Muscle layer of duodenum (tissue), 2 donors: ENCODE results near the gene B2M.
"Not testable (repeated sequence)": the region's sequence is repeated elsewhere in the genome, so short reads cannot be mapped to it uniquely, and the experiment has no call there.

Experiments
- H3K27ac ChIP-seq: one replicate; pipeline ENCODE4 v1.7.0; 2013; ENCODE audit warnings: mild to moderate bottlenecking, low read length
- H3K27me3 ChIP-seq: one replicate; pipeline ENCODE4 v1.7.0; 2013; ENCODE audit warnings: low read depth, mild to moderate bottlenecking, control low read depth, low read length
- H3K36me3 ChIP-seq, 2 donors: one replicate each; pipeline ENCODE4 v1.7.0; 2013; ENCODE audit warnings: low read length in 2 of 2, control low read depth in 1 of 2, mild to moderate bottlenecking in 1 of 2; ENCODE audit not compliant: insufficient read depth in 2 of 2, control insufficient read depth in 1 of 2
- H3K4me1 ChIP-seq, 2 donors: one replicate each; pipeline ENCODE4 v1.7.0; 2013; ENCODE audit warnings: low read length in 2 of 2, mild to moderate bottlenecking in 2 of 2, control low read depth in 1 of 2, moderate library complexity in 1 of 2; ENCODE audit not compliant: insufficient read depth in 2 of 2, control insufficient read depth in 1 of 2
- H3K4me3 ChIP-seq, 2 donors: one replicate each; pipeline ENCODE4 v1.7.0; 2013; ENCODE audit warnings: low read length in 2 of 2, low read depth in 1 of 2, mild to moderate bottlenecking in 1 of 2
- H3K9me3 ChIP-seq, 2 donors: one replicate each; pipeline ENCODE4 v1.7.0; 2013; ENCODE audit warnings: low read length in 2 of 2, control low read depth in 1 of 2, mild to moderate bottlenecking in 1 of 2; ENCODE audit not compliant: control insufficient read depth in 1 of 2
- donor health status: healthy.

The B2M gene

GRCh38 chr15:44716983-44717602 is 5.8 kb downstream of the B2M start:
- Histone ChIP-seq H3K9me3 (no peaks in the 10 kb centered on the region), H3K27me3 (no peaks in the 10 kb centered on the region), H3K4me1 (peaks cover 6 to 15% of the 10 kb centered on the region in 2 donors), H3K27ac (no peak overlapping the region), H3K4me3 (no peak overlapping the region), H3K36me3 (peaks cover 34 to 43% of the 10 kb centered on the region in 2 donors)

GRCh38 chr15:44718180-44718926 is 7.0 kb downstream of the B2M start:
- H3K4me1 ChIP-seq: peaks cover 6 to 15% of the 10 kb centered on the region in 2 donors
- H3K4me3 ChIP-seq: no peak overlapping the region
- H3K27me3 ChIP-seq: no peaks in the 10 kb centered on the region
- H3K36me3 ChIP-seq: peaks cover 34 to 43% of the 10 kb centered on the region in 2 donors
- H3K9me3 ChIP-seq: no peaks in the 10 kb centered on the region
- H3K27ac ChIP-seq: no peak overlapping the region

- no peaks in the 10 kb centered on the region for H3K9me3 ChIP-seq
- H3K4me1 ChIP-seq: peaks cover 6 to 15% of the 10 kb centered on the region in 2 donors
- H3K4me3 ChIP-seq: no peak overlapping the region
- H3K36me3 ChIP-seq: peaks cover 34 to 43% of the 10 kb centered on the region in 2 donors
- H3K27ac ChIP-seq: peak overlapping the region; percentile 14
- H3K27me3 ChIP-seq: no peaks in the 10 kb centered on the region
These were observed 7.6 kb downstream of the B2M start for GRCh38 chr15:44718927-44719292.

GRCh38 chr15:44719293-44719999 is 8.1 kb downstream of the B2M start:
- H3K27me3 ChIP-seq: no peaks in the 10 kb centered on the region
- peak overlapping the region; percentile 14 for H3K27ac ChIP-seq
- H3K36me3 ChIP-seq: peaks cover 34 to 39% of the 10 kb centered on the region in 2 donors
- H3K4me3 ChIP-seq: no peak overlapping the region
- H3K4me1 ChIP-seq: peaks cover 6 to 15% of the 10 kb centered on the region in 2 donors
- H3K9me3 ChIP-seq: no peaks in the 10 kb centered on the region

- H3K27ac ChIP-seq, H3K9me3 ChIP-seq, H3K4me3 ChIP-seq, H3K27me3 ChIP-seq: not testable (repeated sequence)
- H3K36me3 ChIP-seq: peaks cover 34 to 39% of the 10 kb centered on the region in 2 donors
- H3K4me1 ChIP-seq: peaks cover 4 to 11% of the 10 kb centered on the region in 2 donors
These were observed 8.7 kb downstream of the B2M start for GRCh38 chr15:44720000-44720435.

GRCh38 chr15:44720460-44721176 is 9.3 kb downstream of the B2M start:
- no peaks in the 10 kb centered on the region for H3K9me3 ChIP-seq
- no peak overlapping the region for H3K27ac ChIP-seq
- peaks cover 31 to 33% of the 10 kb centered on the region in 2 donors for H3K36me3 ChIP-seq
- peaks cover 0 to 7% of the 10 kb centered on the region in 2 donors for H3K4me1 ChIP-seq
- no peaks in the 10 kb centered on the region for H3K27me3 ChIP-seq
- no peak overlapping the region for H3K4me3 ChIP-seq

GRCh38 chr15:44722011-44722410 is 10.7 kb downstream of the B2M start:
- Histone ChIP-seq H3K4me1 (peaks cover 2 to 6% of the 10 kb centered on the region in 2 donors), H3K27ac (no peak overlapping the region), H3K9me3 (no peaks in the 10 kb centered on the region), H3K27me3 (no peaks in the 10 kb centered on the region), H3K4me3 (no peak overlapping the region), H3K36me3 (peaks cover 17 to 19% of the 10 kb centered on the region in 2 donors)

- H3K27ac ChIP-seq: peak overlapping the region; percentile 99
- H3K27me3 ChIP-seq: no peaks in the 10 kb centered on the region
- H3K4me3 ChIP-seq: no peak overlapping the region
- H3K4me1 ChIP-seq: peaks cover 9 to 18% of the 10 kb centered on the region in 2 donors
- no peaks in the 10 kb centered on the region for H3K36me3 ChIP-seq
- no peaks in the 10 kb centered on the region for H3K9me3 ChIP-seq
These were observed 14.8 kb downstream of the B2M start for GRCh38 chr15:44726136-44726535.

- Histone ChIP-seq H3K9me3 (no peaks in the 10 kb centered on the region), H3K4me1 (peaks cover 9 to 18% of the 10 kb centered on the region in 2 donors), H3K27ac (peak overlapping the region; percentile 99), H3K4me3 (no peak overlapping the region), H3K36me3 (peaks cover 5% of the 10 kb centered on the region in 2 donors), H3K27me3 (no peaks in the 10 kb centered on the region)
These were observed 15.5 kb downstream of the B2M start for GRCh38 chr15:44726568-44727484.

- H3K9me3 ChIP-seq: no peaks in the 10 kb centered on the region
- H3K27me3 ChIP-seq: no peaks in the 10 kb centered on the region
- peak overlapping the region in 1 of 2 donors; percentile 87 for H3K4me3 ChIP-seq
- H3K36me3 ChIP-seq: peaks cover 9 to 11% of the 10 kb centered on the region in 2 donors
- H3K4me1 ChIP-seq: peaks cover 9 to 18% of the 10 kb centered on the region in 2 donors
- H3K27ac ChIP-seq: peak overlapping the region; percentile 99
These were observed 16.3 kb downstream of the B2M start for GRCh38 chr15:44727485-44728231.
